Vagina (tissue), 2 donors: ENCODE results near the gene GOLGA2. TPM values are rescaled to one million over a fixed set of nuclear protein-coding genes. Genes with fewer than 3 reads are reported as not detected.
A peak's percentile ranks its signal among the peaks of the same experiment; 100 is the strongest.

Experiments used
- DNase-seq, 2 donors: peaks; one replicate each; pipeline ENCODE4 v3.0.0-alpha.2; 2017; ENCODE audit errors: extremely low spot score in 2 of 2
- H3K27ac ChIP-seq: fragments of 200-600 bp; sonication (generic); one replicate; pipeline ENCODE4 v1.5.1; 2019
- H3K27me3 ChIP-seq: fragments of 200-600 bp; sonication (generic); one replicate; pipeline ENCODE4 v1.5.1; 2019
- H3K36me3 ChIP-seq, 2 donors: fragments of 200-600 bp; sonication (generic); one replicate each; pipeline ENCODE4 v1.5.1; 2017 to 2019
- H3K4me1 ChIP-seq: fragments of 200-600 bp; sonication (generic); one replicate; pipeline ENCODE4 v1.5.1; 2019
- H3K4me3 ChIP-seq, 2 donors: fragments of 200-600 bp; sonication (generic); 1 replicate in 1 of 2; 2 replicates in 1 of 2; pipeline ENCODE4 v1.5.1; 2016 to 2019
- H3K9me3 ChIP-seq: fragments of 200-600 bp; sonication (generic); one replicate; pipeline ENCODE4 v1.5.1; 2019
- POLR2A ChIP-seq, 2 donors: fragments of 450-650 bp; IDR thresholded peaks; one replicate each; pipeline ENCODE4 v1.6.1; 2017; ENCODE audit warnings: antibody characterized with exemption in 2 of 2, mild to moderate bottlenecking in 2 of 2, moderate library complexity in 2 of 2
- POLR2AphosphoS5 ChIP-seq, 2 donors: sonication (generic); formaldehyde crosslinking; IDR thresholded peaks; one replicate each; pipeline ENCODE4 v1.9.0; 2017; ENCODE audit warnings: antibody characterized with exemption in 2 of 2, mild to moderate bottlenecking in 2 of 2, low read depth in 1 of 2; ENCODE audit not compliant: insufficient read depth in 1 of 2
- intact Hi-C: fragments of 100-400 bp; cut with DNase I; formaldehyde crosslinking; loops from one replicate; pipeline ENCODE4 v1.15.1; 2023
- total RNA-seq: library from RNA; depleted of rRNA; stranded (reverse); fragments of >200 nt; gene quantifications from one replicate; pipeline ENCODE4 v1.2.3, GENCODE V29; 2016
- TF ChIP-seq, protein P1 (sequence below), 3 experiments: fragments of 450-650 bp in 2 of 3; fragments of 200-600 bp in 1 of 3; sonication (generic) in 1 of 3; IDR thresholded peaks; one replicate each; pipeline ENCODE4 v1.5.1; 2017 to 2019; ENCODE audit warnings: antibody characterized with exemption in 3 of 3, mild to moderate bottlenecking in 2 of 3, moderate library complexity in 2 of 3

GOLGA2 gene
- total RNA-seq, 1 donor from 2014 or later: 84.5 TPM

DNA sequence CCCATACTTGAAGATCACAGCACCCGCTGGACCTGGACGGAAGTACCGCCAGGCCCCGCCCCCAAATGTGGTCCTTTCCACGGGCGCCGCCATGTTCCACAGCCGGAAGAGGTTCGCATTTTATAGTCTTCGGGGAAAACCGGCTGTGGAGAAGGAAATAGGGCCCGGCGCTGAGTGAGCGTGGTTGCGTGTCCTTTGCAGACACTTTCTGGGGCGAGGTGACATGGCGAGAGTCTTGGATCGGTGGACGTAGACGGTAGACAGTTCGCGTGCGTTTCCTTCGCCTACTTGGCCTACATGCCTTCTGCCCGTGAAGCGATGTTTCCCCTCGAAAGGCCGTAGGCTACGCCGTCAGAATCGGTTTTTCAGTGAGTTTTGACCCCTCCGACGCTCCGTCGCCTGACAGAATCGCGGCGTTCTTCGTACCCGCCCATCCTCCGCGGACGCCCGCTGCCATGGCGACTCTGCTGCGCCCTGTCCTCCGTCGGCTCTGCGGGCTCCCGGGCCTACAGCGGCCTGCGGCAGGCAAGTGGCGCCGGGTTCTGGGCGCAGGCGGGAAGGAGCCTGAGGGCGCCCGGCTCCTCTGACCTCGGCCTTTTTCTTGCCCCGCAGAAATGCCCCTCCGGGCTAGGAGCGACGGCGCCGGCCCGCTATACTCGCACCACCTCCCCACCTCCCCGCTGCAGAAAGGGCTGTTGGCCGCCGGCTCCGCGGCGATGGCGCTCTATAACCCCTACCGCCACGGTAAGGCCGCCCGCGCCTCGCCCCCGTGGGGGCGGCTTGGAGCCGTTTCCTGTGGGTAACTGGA lies 46.8 kb upstream of the GOLGA2 start, which contains the start of the genes COQ4 and TRUB2:
COQ4 (plus strand) TSS at position 436 of the 808 bp plus-strand sequence; CDS start at position 456, 20 bp downstream.
TRUB2 (minus strand) TSS at position 44 of the 808 bp plus-strand sequence; CDS start at position 5, 39 bp downstream.
- H3K27ac ChIP-seq: peak within 1 kb of the TSS; percentile 90
- no peaks in the 10 kb centered on the region for H3K27me3 ChIP-seq
- TF ChIP-seq, protein P1, sequence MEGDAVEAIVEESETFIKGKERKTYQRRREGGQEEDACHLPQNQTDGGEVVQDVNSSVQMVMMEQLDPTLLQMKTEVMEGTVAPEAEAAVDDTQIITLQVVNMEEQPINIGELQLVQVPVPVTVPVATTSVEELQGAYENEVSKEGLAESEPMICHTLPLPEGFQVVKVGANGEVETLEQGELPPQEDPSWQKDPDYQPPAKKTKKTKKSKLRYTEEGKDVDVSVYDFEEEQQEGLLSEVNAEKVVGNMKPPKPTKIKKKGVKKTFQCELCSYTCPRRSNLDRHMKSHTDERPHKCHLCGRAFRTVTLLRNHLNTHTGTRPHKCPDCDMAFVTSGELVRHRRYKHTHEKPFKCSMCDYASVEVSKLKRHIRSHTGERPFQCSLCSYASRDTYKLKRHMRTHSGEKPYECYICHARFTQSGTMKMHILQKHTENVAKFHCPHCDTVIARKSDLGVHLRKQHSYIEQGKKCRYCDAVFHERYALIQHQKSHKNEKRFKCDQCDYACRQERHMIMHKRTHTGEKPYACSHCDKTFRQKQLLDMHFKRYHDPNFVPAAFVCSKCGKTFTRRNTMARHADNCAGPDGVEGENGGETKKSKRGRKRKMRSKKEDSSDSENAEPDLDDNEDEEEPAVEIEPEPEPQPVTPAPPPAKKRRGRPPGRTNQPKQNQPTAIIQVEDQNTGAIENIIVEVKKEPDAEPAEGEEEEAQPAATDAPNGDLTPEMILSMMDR (IDR thresholded peaks at IDR 0.05): peak in 1 of 3 experiments; percentile 21
- TF ChIP-seq POLR2A (IDR thresholded peaks at IDR 0.05): no peak
- peak; percentile 92 to 93 for TF ChIP-seq POLR2AphosphoS5 (IDR thresholded peaks at IDR 0.05; ENCODE audit: insufficient read depth in 1 of 2, low read depth in 1 of 2)
- DNase-seq: peak in 1 of 2 donors; percentile 96
- H3K4me1 ChIP-seq: peaks cover 40% of the 10 kb centered on the region
- peaks cover 0 to 22% of the 10 kb centered on the region in 2 donors for H3K36me3 ChIP-seq
- peak within 1 kb of the TSS; percentile 78 to 80 for H3K4me3 ChIP-seq
- intact Hi-C loops: no loop called here
- H3K9me3 ChIP-seq: no peaks in the 10 kb centered on the region

DNA sequence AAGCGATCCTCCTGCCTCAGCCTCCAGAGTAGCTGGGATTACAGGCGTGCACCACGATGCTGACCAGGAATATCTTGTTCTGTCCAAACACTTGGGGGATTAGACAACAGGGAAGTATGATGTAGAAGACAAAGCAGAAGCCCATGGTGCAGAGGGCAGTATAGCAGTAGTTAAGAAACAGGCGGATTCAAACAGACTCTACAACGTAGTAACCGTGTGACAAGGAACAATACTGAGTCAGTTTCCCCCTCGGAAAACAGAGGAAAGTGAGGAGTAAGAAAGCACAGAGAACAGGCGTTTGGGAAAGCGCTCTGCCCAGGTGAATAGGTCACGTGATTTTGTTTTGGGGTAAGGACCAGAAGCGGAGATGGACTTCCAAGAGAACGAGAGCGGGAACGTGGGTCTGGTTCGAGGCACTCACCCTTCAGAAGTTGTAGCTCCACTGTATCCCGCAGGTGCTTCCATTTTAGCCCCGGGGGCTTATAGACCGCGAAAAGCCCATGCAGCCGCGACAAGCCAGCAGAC lies 46.1 kb upstream of the GOLGA2 start:
- DNase-seq: no peak
- H3K4me3 ChIP-seq: peak overlapping the region; percentile 78 to 80
- H3K27me3 ChIP-seq: no peaks in the 10 kb centered on the region
- peaks cover 40% of the 10 kb centered on the region for H3K4me1 ChIP-seq
- intact Hi-C loops: no loop called here
- no peaks in the 10 kb centered on the region for H3K9me3 ChIP-seq
- TF ChIP-seq POLR2A (IDR thresholded peaks at IDR 0.05): no peak
- TF ChIP-seq, protein P1 (IDR thresholded peaks at IDR 0.05): no peak
- no peak for TF ChIP-seq POLR2AphosphoS5 (IDR thresholded peaks at IDR 0.05; ENCODE audit: insufficient read depth in 1 of 2, low read depth in 1 of 2)
- H3K27ac ChIP-seq: peak overlapping the region; percentile 90
- H3K36me3 ChIP-seq: peaks cover 0 to 27% of the 10 kb centered on the region in 2 donors

DNA sequence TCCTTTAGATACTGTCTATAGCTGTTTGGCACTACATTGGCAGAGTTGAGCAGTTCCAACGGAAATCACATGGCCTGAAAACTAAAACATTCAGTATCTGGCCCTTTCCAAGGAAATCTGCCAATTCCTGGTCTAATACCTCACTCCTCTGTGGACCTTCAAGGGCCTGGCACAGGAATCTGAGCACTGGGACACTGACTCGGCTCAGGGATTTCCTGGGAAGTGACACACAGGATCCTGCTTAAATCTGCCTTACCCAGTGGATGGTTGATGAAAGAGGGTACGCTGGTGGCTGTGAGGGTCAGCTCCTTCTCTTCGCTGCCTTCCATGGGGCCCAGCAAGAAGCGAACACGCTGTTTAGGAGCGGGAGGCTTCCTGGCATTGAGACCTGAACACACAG lies 45.5 kb upstream of the GOLGA2 start:
- H3K36me3 ChIP-seq: peaks cover 0 to 27% of the 10 kb centered on the region in 2 donors
- no peak overlapping the region for H3K27ac ChIP-seq
- H3K27me3 ChIP-seq: no peaks in the 10 kb centered on the region
- DNase-seq: no peak
- intact Hi-C loops: no loop called here
- TF ChIP-seq POLR2A (IDR thresholded peaks at IDR 0.05) (no peak), POLR2AphosphoS5 (IDR thresholded peaks at IDR 0.05; ENCODE audit: insufficient read depth in 1 of 2, low read depth in 1 of 2) (no peak)
- TF ChIP-seq, protein P1 (IDR thresholded peaks at IDR 0.05): no peak
- no peaks in the 10 kb centered on the region for H3K9me3 ChIP-seq
- H3K4me3 ChIP-seq: peak overlapping the region; percentile 78 to 80
- H3K4me1 ChIP-seq: peaks cover 40% of the 10 kb centered on the region

DNA sequence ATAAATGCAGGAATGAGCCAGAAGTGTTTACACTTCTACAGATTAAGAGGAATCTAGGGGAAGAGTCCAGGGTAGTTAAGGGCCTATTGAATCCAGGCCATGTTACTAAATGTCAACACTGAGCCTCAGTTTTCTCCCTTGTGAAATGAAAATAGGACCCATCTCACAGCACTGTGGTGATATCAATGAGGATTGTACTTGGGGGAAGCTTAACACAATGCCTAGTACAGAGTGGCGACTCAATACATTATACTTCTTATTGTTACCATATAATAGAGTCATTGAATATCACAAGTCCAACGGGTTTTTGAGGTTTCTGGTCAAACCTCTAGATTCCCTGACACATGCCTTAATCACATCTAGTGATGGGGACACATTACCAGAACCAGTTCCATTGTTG lies 41.8 kb upstream of the GOLGA2 start:
- H3K9me3 ChIP-seq: no peaks in the 10 kb centered on the region
- no peak overlapping the region for H3K27ac ChIP-seq
- peaks cover 15% of the 10 kb centered on the region for H3K4me1 ChIP-seq
- no peak for DNase-seq
- TF ChIP-seq POLR2AphosphoS5 (IDR thresholded peaks at IDR 0.05; ENCODE audit: insufficient read depth in 1 of 2, low read depth in 1 of 2) (no peak), POLR2A (IDR thresholded peaks at IDR 0.05) (no peak)
- TF ChIP-seq, protein P1 (IDR thresholded peaks at IDR 0.05): no peak
- no peaks in the 10 kb centered on the region for H3K27me3 ChIP-seq
- no peak overlapping the region for H3K4me3 ChIP-seq
- H3K36me3 ChIP-seq: peaks cover 0 to 41% of the 10 kb centered on the region in 2 donors
- intact Hi-C loops: loop anchor here (5.0 kb wide), 1 partner anchor 1440 kb away; no protein-coding TSS in a partner anchor
